ENCODE measurements around the gene RAD9A.

The RAD9A gene

GRCh38 chr11:67429722-67430121 lies 37.9 kb downstream of the RAD9A start:
- no peak for DNase-seq

DNA sequence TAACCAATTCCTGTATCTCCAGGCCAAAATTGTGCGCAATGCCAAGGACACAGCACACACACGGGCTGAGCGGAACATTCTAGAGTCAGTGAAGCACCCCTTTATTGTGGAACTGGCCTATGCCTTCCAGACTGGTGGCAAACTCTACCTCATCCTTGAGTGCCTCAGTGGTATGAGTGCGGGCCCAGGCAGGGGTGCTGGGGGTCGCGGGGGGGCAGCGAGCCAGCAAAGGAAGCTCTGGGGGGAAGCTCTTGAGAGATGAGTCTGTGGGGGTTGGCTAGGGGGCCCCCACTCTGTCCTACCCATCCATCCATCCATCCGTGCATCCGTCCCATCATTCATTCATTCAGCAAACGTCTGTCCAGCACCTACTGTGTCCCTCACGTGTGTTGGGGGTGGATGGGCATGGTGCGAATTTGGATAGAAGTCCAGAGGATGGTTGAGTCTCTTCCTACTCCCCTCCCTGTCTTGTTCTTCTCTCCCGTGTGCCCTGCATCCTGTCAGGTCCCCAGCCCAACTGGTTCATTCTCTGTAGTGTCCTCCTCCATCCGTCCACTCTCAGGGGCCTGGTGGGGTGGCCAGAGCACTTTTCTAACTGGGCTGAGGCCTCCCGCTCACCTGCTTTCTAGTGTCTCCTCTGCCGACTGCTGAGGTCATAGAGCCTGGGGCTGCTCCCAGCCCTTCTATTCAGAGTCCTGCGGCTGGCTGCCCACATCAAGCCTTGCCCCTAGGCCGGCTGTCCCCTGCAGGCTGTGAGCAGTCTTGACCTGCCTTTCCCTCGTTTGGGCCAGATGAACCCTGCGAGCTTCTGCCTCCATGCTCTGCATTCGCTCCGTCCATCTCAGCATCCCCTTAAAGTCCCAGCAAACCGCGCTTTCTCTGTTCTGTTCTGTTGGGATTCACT lies 39.8 kb downstream of the RAD9A start:
- DNase-seq, result no peak

DNA sequence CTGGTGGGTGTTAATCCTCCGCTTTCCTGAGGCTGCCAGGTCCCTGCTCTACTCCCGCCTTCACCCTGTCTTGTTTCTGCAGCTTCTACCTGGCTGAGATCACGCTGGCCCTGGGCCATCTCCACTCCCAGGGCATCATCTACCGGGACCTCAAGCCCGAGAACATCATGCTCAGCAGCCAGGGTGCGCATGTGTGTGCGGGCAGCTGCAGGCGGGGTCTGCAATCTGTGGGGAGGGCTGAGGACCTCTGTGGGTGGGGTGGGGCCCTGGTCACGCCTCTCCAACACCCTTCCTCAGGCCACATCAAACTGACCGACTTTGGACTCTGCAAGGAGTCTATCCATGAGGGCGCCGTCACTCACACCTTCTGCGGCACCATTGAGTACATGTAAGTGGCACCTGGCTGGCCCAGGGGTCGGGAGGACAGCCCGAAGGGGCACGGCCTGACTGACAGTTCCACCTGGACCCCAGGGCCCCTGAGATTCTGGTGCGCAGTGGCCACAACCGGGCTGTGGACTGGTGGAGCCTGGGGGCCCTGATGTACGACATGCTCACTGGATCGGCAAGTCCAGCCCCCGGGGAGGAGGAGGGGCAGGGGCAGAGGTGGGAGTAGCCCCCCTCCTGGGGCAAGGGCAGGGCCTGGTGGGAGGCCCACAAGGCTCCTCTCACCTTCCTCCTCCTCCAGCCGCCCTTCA lies 41.0 kb downstream of the RAD9A start:
- DNase-seq, result no peak

- DNase-seq, result no peak
These were observed 42.0 kb downstream of the RAD9A start for GRCh38 chr11:67433536-67434394.

GRCh38 chr11:67434395-67434881 lies 42.7 kb downstream of the RAD9A start:
- no peak for DNase-seq

GRCh38 chr11:67435031-67435726 lies 43.4 kb downstream of the RAD9A start:
- no peak for DNase-seq

- DNase-seq, result no peak
These were observed 44.1 kb downstream of the RAD9A start for GRCh38 chr11:67435727-67436458.

- DNase-seq, result no peak
These were observed 44.8 kb downstream of the RAD9A start for GRCh38 chr11:67436459-67437081.

GRCh38 chr11:67437082-67437808 lies 45.5 kb downstream of the RAD9A start, which contains the start of gene PTPRCAP:
PTPRCAP (minus strand) TSS chr11:67437682; CDS start chr11:67437619, 63 bp downstream.
- DNase-seq, result no peak

DNA sequence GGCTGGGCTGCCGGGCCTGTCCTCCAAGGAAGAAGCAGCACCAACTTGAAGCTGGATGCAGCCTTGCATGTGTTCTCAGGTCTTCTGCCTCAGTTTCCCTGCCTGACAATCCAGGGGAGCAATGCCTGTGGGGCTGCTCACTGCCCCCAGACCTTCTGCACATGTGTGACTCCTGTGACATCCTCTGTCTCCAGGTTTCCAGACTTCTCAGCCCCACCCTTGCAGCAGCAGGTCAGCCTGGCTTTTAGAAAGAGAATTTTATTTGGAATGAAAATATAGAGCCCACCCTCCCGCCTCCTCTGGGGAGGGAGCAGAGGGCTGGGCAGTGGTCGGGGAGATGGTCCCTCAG lies 46.0 kb downstream of the RAD9A start:
- DNase-seq, result no peak

GRCh38 chr11:67438158-67438902 lies 46.5 kb downstream of the RAD9A start:
- DNase-seq, result no peak

DNA sequence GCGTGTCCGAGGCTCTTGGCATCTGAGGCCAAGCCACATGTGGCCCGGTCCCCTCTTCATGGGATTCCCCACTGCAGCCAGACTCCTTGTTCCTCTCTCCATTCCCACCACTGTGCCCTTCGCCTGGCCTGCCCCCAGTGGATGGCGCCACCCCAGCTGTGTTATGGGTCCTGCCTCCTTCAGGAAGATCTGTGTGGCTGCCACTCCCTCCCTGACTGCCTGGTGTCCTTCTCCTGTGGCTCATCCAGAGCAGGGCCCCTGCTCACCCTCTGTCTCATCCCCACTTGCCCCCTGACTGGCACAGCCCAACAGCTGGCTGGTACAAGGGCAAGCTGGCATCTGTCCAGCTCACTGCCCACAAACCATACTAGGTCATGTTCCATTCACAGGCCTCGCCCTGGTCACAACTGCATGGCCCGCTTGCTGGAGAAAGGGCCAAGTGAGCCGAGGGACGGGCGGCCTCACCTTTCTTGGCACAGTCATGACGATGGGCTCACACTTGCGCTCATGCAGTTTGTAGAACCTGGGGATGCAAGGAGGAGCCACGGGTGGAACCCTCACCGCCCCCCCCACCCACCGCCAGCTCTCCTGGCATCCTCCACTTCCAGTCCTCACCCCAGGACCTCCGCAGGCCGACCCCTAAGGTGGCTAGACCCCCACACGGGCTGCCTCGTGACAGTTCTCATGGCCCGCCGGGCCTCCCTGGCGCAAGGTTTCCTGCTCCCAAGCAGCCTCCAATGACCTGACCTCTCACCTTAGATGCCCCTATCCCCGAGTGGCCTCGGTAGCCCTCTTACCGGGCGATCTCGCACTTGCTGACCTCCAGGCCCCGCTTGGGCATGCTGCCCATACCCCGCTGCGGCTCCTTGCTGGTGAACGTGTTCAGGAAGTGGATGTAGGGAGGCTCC lies 47.8 kb downstream of the RAD9A start:
- DNase-seq, result no peak

- no peak for DNase-seq
These were observed 48.7 kb downstream of the RAD9A start for GRCh38 chr11:67440229-67441097.

- no peak for DNase-seq
These were observed 49.3 kb downstream of the RAD9A start for GRCh38 chr11:67441098-67441563.

DNA sequence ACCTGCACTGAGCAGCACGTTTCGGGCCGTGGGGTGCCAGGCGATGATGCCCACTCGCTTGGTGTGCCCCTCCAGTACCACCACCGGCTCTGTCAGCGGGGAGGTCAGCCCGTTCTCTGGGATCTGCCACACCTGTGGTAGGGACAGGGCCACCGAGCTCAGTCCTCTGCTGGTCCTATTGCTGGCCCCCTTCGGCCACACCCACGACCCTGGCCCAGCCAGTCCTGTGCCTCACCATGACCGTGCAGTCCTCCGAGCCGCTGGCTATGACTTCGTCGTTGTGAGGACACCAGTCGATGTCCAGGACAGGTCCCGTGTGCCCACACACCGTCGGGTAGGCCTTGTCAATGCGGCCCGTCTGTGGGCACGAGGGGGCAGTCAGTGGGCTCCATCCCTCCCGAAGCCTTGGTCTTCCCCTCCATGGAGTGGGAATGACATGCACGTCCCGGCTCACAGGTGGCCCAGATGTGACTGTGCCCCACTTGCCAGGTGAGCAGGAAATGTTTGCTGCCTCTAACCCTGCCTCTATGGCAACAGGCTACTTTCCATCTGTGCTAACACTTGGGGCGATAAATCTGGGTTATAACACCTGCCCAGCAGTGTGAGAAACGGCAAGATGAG lies 50.1 kb downstream of the RAD9A start:
- no peak for DNase-seq

- DNase-seq, result no peak
These were observed 51.0 kb downstream of the RAD9A start for GRCh38 chr11:67442504-67443404.

Measured in NCI-H1694 (cell line).